HUES48 (cell line): ENCODE measurements around the gene HOMER2.

Experiments used
- H3K27ac ChIP-seq: one replicate; pipeline ENCODE4 v1.7.0; 2013; ENCODE audit warnings: low read depth, low read length, inconsistent platforms
- H3K27me3 ChIP-seq: 2 replicates; pipeline ENCODE4 v1.6.1; 2013; ENCODE audit warnings: mild to moderate bottlenecking, low read length; ENCODE audit not compliant: control insufficient read depth, insufficient read depth
- H3K36me3 ChIP-seq: 2 replicates; pipeline ENCODE4 v1.6.1; 2013; ENCODE audit warnings: low read length; ENCODE audit not compliant: control insufficient read depth, insufficient read depth
- H3K4me1 ChIP-seq: 2 replicates; pipeline ENCODE4 v1.6.1; 2013; ENCODE audit warnings: mild to moderate bottlenecking, low read length; ENCODE audit not compliant: control insufficient read depth, insufficient read depth
- H3K4me3 ChIP-seq: 2 replicates; pipeline ENCODE4 v1.5.1; 2013; ENCODE audit warnings: mild to moderate bottlenecking, low read depth, low read length
- H3K9ac ChIP-seq: 2 replicates; pipeline ENCODE4 v1.6.1; 2013; ENCODE audit warnings: mild to moderate bottlenecking, low read depth, low read length, moderate library complexity
- H3K9me3 ChIP-seq: 2 replicates; pipeline ENCODE4 v1.6.1; 2013; ENCODE audit warnings: low read length; ENCODE audit not compliant: control insufficient read depth, insufficient read depth

The HOMER2 gene

DNA sequence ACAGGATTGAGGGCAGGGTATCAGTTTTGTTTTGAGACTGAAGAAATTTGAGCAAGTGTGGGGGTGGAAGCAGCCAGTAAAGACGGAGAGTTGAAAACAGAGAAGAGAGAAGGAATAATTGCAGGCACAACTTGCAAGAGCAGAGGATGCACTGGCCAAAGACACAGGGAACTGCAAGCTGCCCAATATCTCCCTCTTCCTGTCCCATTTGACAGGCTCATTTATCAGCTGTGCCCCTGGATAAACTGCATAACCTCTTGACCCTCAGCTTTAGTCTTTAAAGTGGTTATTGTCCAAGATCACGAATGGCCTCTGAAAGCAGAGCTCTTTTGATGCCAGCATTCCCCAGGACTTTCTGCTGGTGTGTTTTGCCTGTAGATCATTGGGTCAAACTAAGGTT is 28.5 kb upstream of the HOMER2 start:
- H3K27ac ChIP-seq, result no peak overlapping the region
- H3K9ac ChIP-seq, result no peak overlapping the region
- no peak overlapping the region for H3K4me3 ChIP-seq
- H3K9me3 ChIP-seq, result no peaks in the 10 kb centered on the region
- H3K36me3 ChIP-seq, result no peaks in the 10 kb centered on the region
- peaks cover 6% of the 10 kb centered on the region for H3K27me3 ChIP-seq
- no peaks in the 10 kb centered on the region for H3K4me1 ChIP-seq

DNA sequence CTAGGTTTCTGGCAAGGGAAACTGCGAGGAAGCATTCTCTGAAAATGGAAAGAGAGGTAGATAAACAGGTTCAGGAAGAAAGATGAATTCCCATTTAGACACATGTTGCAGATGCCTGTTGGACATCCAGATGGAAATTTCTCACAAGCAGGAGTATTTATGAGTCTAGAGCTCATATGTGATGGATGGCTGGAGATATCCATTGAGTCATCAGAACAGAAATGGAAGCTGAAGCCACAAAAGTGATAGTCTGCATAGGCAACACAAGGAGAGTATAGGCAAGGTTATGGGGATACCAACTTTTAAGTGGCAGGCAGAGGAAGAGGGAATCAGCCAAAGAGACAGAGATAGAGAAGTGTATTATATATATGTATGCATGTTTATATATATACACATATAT is 27.2 kb upstream of the HOMER2 start:
- H3K4me3 ChIP-seq, result no peak overlapping the region
- H3K9me3 ChIP-seq, result no peaks in the 10 kb centered on the region
- no peak overlapping the region for H3K9ac ChIP-seq
- no peaks in the 10 kb centered on the region for H3K36me3 ChIP-seq
- H3K27ac ChIP-seq, result no peak overlapping the region
- H3K4me1 ChIP-seq, result no peaks in the 10 kb centered on the region
- H3K27me3 ChIP-seq, result no peaks in the 10 kb centered on the region

DNA sequence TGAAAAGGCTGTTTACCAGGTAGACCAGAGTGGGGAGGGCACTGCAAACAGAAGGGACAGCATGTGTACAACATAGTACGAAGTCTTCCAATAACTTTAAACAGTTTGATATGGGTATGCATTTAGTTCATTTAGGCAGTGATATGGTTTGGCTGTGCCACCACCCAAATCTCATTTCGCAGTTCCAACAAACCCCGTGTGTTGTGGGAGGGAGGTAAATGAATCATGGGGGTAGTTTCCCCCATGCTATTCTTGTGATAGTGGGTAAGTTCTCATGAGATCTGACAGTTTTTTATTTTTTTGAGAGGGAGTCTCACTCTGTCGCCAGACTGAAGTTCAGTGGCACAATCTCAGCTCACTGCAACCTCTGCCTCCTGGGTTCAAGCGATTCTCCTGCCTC is 25.9 kb upstream of the HOMER2 start:
- no peaks in the 10 kb centered on the region for H3K4me1 ChIP-seq
- H3K4me3 ChIP-seq, result no peak overlapping the region
- no peak overlapping the region for H3K9ac ChIP-seq
- no peaks in the 10 kb centered on the region for H3K36me3 ChIP-seq
- H3K9me3 ChIP-seq, result no peaks in the 10 kb centered on the region
- no peak overlapping the region for H3K27ac ChIP-seq
- no peaks in the 10 kb centered on the region for H3K27me3 ChIP-seq

DNA sequence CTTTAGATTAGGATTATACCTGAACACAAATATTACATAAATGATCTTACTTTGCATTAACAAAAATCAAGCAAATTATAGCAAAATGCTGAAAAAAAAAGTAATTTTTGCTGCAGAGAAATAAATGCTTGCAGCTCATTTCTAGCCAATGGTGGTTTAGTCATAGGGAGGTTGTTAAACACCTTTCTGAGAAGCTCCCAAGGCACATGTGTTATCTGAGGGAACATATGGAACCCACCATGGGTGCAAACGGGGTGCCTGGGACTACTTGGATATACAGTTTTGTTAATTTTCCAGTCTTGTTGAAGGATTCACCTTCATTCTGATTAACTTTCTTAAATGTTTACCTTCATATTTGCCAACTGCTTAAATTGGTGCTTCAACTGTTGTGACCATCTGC is 24.6 kb upstream of the HOMER2 start:
- Histone ChIP-seq H3K4me3 (no peak overlapping the region), H3K27me3 (no peaks in the 10 kb centered on the region), H3K9me3 (no peaks in the 10 kb centered on the region), H3K27ac (no peak overlapping the region), H3K9ac (no peak overlapping the region), H3K36me3 (no peaks in the 10 kb centered on the region), H3K4me1 (no peaks in the 10 kb centered on the region)

DNA sequence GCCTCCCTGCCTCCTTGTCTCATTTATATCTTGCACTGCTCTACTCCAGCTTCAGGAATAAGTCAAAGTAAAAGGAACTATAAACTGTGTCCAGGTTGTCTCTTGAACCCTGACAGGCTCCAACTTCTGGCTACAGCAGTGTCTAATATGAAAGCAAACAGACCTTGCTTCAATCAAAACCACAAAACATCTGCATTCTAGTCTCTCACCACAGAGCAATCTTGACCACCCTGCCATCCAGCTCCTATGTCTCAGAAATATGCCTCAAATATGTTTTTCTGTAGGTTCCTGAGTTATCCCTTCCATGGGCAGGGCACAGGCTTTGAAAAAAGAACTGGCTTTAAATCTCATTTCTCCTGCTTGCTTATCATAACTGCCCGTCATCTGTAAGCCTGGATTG is 20.5 kb upstream of the HOMER2 start:
- Histone ChIP-seq H3K9me3 (no peaks in the 10 kb centered on the region), H3K27ac (no peak overlapping the region), H3K9ac (no peak overlapping the region), H3K4me3 (no peak overlapping the region), H3K4me1 (no peaks in the 10 kb centered on the region), H3K27me3 (no peaks in the 10 kb centered on the region), H3K36me3 (no peaks in the 10 kb centered on the region)

DNA sequence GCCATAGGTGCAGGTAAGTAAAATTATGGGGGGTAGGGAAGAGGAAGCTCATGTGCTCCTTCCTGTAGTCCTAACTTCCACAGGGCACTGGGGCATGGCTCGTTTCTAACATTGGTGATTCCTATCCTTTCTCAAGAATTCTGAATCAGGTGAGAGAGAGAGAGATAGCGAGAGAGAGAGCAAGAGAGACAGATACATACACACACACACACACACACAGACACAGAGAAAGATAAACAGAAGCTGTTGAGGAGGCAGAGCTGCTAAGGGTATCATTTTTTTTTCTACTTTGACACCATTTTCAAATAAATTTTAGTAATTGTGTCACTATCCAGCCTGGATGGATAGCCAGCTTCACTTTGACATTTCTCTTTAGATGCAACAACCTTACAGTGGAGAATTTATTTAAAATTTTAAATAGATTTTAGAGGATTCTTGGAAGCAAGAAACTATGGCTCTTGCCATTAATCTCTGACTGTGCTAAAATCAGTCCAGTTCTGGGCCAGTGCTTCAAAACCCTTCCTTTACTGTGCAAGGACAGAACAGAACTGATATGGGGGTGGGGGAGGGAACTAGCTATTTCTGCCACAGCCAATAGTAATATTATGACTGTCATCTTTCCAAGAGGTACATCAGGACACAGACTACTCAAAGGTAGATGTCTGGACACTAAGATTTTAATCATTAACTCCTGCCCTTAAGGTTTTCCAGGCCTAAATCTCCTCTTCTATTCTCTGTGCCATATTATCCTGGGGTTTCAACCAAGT is 18.9 kb upstream of the HOMER2 start:
- Histone ChIP-seq H3K27ac (no peak overlapping the region), H3K9ac (no peak overlapping the region), H3K4me1 (no peaks in the 10 kb centered on the region), H3K27me3 (no peaks in the 10 kb centered on the region), H3K4me3 (no peak overlapping the region), H3K9me3 (no peaks in the 10 kb centered on the region), H3K36me3 (no peaks in the 10 kb centered on the region)

DNA sequence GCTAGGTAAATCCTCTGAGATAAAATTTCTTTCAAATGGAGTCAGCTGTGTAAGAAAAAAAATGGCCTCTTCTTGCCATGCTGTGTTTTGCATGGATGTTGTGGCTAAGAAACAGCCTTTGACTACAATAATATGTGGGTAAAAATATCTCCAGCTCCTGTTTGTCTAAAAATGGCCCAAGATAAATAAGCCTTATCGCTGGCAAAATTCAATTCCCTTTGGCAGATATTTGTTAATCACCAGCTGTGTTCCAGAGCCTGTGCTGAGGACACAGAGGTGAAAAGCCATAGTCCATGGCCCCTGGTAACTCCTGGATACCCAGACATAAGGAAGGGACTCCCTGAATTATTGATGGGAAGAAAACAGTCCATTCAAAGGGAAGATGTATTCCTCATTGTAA is 18.2 kb upstream of the HOMER2 start:
- Histone ChIP-seq H3K36me3 (no peaks in the 10 kb centered on the region), H3K4me3 (no peak overlapping the region), H3K4me1 (no peaks in the 10 kb centered on the region), H3K27ac (no peak overlapping the region), H3K9ac (no peak overlapping the region), H3K27me3 (no peaks in the 10 kb centered on the region), H3K9me3 (no peaks in the 10 kb centered on the region)

DNA sequence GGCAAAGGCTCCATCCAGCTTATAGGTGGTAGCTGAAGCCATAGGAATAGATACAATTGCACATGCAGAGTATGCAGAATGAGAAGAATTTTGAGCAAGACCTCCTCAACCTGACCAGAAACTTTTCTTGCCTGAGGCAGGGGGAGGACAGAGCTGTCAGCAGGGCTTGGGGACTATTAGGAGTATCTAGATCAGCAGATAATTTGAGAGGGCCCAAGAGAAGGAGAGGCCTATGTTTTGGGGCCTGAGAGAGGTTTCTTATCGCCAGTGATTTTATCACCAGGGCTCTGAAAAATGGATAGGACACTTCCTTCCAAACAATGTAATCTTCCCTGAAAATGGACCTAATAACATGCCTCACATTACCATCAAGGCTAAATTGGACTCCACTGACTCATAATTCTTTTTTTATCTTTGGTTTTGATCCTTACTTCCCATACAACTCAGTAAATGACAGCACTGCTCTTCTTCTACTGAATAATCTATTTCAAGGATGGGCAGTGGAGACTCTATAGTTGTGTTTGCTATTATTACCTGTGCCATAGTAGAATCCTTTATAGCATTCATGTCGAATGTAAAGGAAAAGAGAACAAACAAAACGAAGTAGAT is 17.7 kb upstream of the HOMER2 start:
- H3K4me1 ChIP-seq, result no peaks in the 10 kb centered on the region

DNA sequence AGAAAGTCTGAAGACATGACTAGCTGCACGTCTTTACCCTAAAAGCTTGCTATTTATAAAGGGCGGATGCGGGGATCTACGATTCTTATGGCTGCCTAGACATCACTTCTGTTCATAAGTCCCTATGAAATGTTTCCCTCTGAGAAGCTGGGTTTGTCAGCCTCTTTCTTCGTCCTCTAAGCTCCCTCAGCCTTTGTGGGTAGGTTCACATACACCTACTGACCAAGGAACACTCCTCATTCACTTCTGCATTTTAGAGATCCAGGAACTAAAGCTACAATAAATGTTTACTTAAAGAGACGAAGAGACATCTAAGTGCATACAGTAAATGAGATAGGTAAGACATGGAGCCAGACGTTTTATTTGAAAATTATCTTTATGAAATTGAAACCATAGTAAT is 16.8 kb upstream of the HOMER2 start:
- no peak overlapping the region for H3K4me3 ChIP-seq
- H3K9me3 ChIP-seq, result no peaks in the 10 kb centered on the region
- no peak overlapping the region for H3K27ac ChIP-seq
- no peaks in the 10 kb centered on the region for H3K36me3 ChIP-seq
- H3K4me1 ChIP-seq, result no peaks in the 10 kb centered on the region
- H3K9ac ChIP-seq, result no peak overlapping the region
- no peaks in the 10 kb centered on the region for H3K27me3 ChIP-seq

More for the DNA sequence above, 17.7 kb upstream of the HOMER2 start:
- no peak overlapping the region for H3K27ac ChIP-seq
- no peak overlapping the region for H3K4me3 ChIP-seq
- H3K9ac ChIP-seq, result no peak overlapping the region
- H3K9me3 ChIP-seq, result no peaks in the 10 kb centered on the region
- H3K27me3 ChIP-seq, result no peaks in the 10 kb centered on the region
- no peaks in the 10 kb centered on the region for H3K36me3 ChIP-seq

DNA sequence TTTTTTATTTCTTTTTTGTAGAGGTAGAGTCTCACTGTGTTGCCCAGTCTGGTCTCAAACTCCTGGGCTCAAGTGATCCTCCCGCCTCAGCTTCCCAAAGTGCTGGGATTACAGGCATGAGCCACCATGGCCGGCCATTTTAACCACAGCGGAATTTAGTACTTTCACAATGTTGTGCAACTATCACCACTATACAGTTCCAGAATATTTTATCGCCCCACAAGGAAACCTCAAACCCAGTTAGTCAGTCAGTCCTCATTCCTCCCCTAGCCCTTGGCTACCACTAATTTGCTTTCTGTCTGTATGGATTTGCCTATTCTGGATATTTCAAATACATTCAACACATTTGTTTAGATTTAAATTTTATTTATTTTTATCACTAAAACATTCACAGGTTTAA is 15.5 kb upstream of the HOMER2 start:
- H3K27ac ChIP-seq, result no peak overlapping the region
- no peak overlapping the region for H3K4me3 ChIP-seq
- no peak overlapping the region for H3K9ac ChIP-seq
- no peaks in the 10 kb centered on the region for H3K27me3 ChIP-seq
- peaks cover 8% of the 10 kb centered on the region for H3K4me1 ChIP-seq
- no peaks in the 10 kb centered on the region for H3K36me3 ChIP-seq
- no peaks in the 10 kb centered on the region for H3K9me3 ChIP-seq

DNA sequence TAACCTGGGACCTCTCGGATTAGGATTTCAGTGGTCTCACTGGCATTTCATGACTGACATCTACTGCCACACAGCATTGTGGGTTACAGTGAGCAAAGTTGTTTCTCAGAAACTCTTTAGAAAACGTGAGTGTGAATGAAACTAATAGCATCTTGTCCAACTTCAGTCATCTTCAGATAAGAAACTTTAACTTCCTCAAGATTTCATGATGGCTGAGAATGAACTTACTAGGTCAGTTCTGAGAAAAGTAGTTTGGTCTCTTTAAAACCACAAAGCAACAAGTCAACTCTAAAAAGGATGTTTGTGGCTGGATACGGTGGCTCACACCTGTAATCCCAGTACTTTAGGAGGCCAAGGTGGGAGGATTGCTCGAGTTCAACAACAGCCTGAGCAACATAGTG is 14.2 kb upstream of the HOMER2 start:
- no peak overlapping the region for H3K27ac ChIP-seq
- no peaks in the 10 kb centered on the region for H3K27me3 ChIP-seq
- no peaks in the 10 kb centered on the region for H3K36me3 ChIP-seq
- no peak overlapping the region for H3K9ac ChIP-seq
- H3K9me3 ChIP-seq, result no peaks in the 10 kb centered on the region
- H3K4me1 ChIP-seq, result peaks cover 8% of the 10 kb centered on the region
- no peak overlapping the region for H3K4me3 ChIP-seq
